ENCODE results near the gene CFAP57.

CFAP57 gene

DNA sequence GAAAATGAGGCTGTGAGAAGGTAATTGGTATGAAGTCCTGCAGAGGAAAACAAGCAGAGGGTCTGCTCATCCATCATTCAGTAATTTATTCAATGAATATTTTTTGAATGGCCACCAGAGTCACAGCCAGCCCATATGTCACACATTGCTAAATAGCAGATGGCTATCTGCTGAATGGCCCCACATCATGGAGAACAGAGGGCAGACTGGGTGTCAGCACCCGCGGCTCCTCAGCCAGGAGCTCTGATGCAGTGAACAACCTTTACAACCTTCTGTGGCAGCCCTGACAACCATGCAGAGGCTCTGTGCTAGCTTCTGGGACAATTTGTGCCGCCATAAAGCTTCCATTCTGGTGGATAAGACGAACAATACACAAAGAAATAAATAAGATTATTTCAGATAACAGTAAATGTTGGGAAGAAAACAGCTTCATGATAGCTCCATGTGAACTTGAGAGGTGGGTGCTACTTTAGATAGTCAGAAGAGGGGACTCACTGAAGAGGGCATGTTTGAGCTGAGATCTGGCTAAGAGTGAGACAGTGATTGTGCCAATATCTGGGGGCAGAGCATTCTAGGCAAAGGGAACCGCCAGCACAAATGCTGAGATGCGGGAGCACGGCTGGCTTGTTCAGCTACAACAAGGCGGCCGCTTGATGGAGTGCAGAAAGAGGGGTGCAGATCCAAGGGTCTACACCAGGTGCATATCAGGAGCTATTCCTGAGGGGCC lies 116.1 kb downstream of the CFAP57 start:
- intact Hi-C loops (cut with micrococcal nuclease): no loop called here
- Mint-ChIP-seq H3K36me3 (ENCODE audit: low read depth) (no peaks in the 10 kb centered on the region), H3K27ac (no peak overlapping the region), H3K27me3 (peaks cover 4% of the 10 kb centered on the region), H3K4me3 (no peak overlapping the region), H3K4me1 (ENCODE audit: low read depth) (peaks cover 12% of the 10 kb centered on the region), H3K9me3 (no peaks in the 10 kb centered on the region)

DNA sequence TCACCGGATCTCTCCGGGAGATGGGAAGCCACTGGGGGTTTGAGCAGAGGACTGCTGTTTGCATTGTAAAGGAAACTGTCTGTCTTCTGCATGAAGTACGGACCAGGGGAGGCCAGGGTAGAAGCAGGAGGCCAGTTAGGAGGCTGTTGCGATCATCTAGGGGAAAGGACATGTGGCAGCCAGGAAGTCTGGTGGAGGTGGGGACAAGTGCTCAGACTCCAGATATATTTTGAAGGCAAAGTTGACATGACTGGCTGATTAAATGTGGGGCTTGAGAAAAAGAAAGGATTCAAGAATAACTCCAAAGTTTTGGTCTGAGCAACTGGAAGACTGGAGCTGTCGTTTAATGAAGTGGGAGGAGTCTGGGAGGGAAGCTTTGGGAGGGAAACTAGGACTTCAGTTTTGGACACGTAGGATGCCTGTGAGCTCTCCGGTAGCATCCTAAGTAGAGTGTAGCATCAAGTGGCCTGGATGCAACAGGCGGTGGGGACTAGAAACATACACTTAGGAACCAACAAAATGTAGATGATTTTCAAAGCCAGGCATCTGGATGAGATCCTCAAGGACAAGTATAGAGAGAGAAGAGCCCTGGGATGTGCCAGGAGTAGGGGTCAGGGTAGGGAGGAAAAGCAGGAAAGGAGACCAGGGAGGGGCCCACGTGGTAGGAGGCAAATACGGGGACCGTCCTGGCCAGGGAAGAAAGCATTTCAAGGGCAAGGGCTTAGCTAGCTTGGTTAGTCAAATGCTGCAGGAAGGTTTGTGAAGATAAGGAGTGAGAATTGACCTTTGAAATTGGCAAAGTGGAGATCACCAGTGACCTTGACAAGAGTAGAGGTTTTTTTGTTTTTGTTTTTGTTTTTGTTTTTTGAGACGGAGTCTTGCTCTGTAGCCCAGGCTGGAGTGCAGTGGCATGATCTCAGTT lies 116.9 kb downstream of the CFAP57 start:
- Mint-ChIP-seq H3K4me3 (no peak overlapping the region), H3K27me3 (peaks cover 4% of the 10 kb centered on the region), H3K27ac (no peak overlapping the region), H3K36me3 (ENCODE audit: low read depth) (no peaks in the 10 kb centered on the region), H3K9me3 (no peaks in the 10 kb centered on the region), H3K4me1 (ENCODE audit: low read depth) (peaks cover 10% of the 10 kb centered on the region)
- intact Hi-C loops (cut with micrococcal nuclease): no loop called here

DNA sequence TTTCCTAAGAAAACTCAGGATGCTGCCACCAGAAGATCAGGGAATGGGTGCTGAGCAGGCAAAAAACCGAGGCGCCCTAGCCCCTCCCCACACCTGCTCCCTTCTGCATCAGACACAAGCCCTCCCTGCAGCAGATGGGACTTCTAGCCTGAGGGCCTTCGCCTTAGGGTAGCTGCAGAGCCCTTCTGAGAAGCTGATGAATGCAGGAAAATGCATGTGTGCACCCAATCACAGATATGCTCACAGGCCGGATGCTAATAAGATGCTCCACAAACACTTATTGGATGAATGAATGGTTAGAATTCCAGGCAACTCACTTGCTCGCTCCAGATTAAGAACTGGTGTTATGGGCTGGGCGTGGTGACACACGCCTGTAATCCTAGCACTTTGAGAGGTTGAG lies 120.1 kb downstream of the CFAP57 start:
- no peaks in the 10 kb centered on the region for H3K4me1 Mint-ChIP-seq (ENCODE audit: low read depth)
- intact Hi-C loops (cut with micrococcal nuclease): no loop called here
- peaks cover 2% of the 10 kb centered on the region for H3K27me3 Mint-ChIP-seq
- no peak overlapping the region for H3K4me3 Mint-ChIP-seq
- no peaks in the 10 kb centered on the region for H3K9me3 Mint-ChIP-seq
- H3K36me3 Mint-ChIP-seq (ENCODE audit: low read depth): no peaks in the 10 kb centered on the region
- H3K27ac Mint-ChIP-seq: no peak overlapping the region

DNA sequence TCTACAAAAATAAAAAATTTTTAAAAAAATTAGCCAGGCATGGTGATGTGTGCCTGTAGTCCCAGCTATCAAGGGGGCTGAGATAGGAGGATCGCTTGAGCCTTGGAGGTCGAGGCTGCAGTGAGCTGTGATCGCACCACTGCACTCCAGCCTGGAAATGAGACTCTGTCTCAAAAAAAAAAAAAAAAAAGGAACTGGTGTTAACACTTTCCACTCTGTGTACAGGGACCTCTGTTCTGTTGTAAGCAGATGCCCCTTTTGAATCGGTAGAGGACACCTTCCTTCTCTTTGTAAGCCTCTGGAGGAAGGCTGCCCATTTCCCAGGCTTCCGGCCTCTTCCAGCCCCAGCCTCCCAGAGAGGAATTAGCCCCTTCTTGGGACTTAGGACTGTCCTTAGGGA lies 120.5 kb downstream of the CFAP57 start:
- H3K4me1 Mint-ChIP-seq (ENCODE audit: low read depth): no peaks in the 10 kb centered on the region
- H3K27me3 Mint-ChIP-seq: peaks cover 1% of the 10 kb centered on the region
- no peak overlapping the region for H3K27ac Mint-ChIP-seq
- intact Hi-C loops (cut with micrococcal nuclease): no loop called here
- H3K36me3 Mint-ChIP-seq (ENCODE audit: low read depth): no peaks in the 10 kb centered on the region
- no peaks in the 10 kb centered on the region for H3K9me3 Mint-ChIP-seq
- no peak overlapping the region for H3K4me3 Mint-ChIP-seq

DNA sequence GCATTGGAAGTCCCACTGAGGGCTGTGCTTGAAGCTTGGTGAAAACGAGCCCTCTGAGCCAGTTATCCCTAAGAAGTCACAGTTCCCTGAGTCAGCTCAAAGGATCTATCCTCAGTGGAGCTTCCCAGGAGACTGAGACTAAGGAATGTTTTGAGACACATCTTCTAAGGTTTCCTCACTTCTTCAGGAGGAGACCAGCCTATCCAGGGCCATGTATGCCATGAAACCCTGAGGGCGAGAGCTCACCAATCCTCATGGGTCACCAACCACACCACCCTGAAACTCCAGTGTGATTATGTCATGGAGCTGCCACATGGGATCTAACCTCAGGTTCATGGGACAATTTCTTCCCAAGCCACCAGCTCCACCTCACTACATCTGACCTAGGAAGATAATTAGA lies 121.0 kb downstream of the CFAP57 start:
- no peaks in the 10 kb centered on the region for H3K36me3 Mint-ChIP-seq (ENCODE audit: low read depth)
- no peak overlapping the region for H3K27ac Mint-ChIP-seq
- H3K4me1 Mint-ChIP-seq (ENCODE audit: low read depth): no peaks in the 10 kb centered on the region
- no peaks in the 10 kb centered on the region for H3K9me3 Mint-ChIP-seq
- no peaks in the 10 kb centered on the region for H3K27me3 Mint-ChIP-seq
- no peak overlapping the region for H3K4me3 Mint-ChIP-seq
- intact Hi-C loops (cut with micrococcal nuclease): no loop called here

DNA sequence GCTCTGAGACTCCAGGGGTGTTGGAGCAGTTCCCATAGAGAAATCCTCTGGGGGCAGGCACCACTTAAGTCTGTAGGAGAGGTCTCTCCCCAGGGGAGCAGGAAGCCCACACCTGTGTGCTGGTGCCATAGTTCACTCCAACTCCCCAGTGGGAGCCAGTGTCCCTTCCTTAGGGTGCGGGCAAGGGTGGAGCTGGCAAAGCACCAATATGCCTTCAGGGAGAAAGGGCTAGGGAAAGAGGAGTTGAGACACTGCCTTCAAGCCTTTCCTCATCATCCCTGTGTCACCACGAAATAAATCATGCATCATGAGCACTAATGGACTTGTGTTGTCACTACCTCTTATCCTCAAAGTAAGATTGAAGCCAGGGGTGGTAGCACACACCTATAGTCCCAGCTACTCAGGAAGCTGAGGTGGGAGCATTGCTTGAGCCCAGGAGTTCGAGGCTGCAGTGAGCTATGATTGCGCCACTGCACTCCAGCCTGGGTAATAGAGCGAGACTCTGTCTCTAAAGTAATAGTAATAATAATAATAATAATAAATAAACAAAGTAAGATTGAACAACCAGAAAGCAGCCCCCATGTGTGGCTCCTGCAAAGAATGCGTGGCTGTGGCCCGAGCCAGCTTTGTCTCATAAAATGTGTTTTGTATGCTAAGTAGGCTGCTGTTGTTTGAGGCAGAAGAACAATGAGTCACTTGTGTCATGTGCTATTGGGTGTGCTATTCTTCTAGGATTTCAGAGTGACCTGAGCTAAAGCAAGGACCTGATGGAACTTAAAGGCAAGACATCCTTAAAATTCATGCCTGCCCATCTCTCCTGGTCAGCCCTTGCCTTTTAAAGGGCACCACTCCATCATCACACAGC lies 122.0 kb downstream of the CFAP57 start:
- H3K9me3 Mint-ChIP-seq: no peaks in the 10 kb centered on the region
- intact Hi-C loops (cut with micrococcal nuclease): no loop called here
- H3K36me3 Mint-ChIP-seq (ENCODE audit: low read depth): no peaks in the 10 kb centered on the region
- H3K4me3 Mint-ChIP-seq: no peak overlapping the region
- no peaks in the 10 kb centered on the region for H3K4me1 Mint-ChIP-seq (ENCODE audit: low read depth)
- no peaks in the 10 kb centered on the region for H3K27me3 Mint-ChIP-seq
- no peak overlapping the region for H3K27ac Mint-ChIP-seq

DNA sequence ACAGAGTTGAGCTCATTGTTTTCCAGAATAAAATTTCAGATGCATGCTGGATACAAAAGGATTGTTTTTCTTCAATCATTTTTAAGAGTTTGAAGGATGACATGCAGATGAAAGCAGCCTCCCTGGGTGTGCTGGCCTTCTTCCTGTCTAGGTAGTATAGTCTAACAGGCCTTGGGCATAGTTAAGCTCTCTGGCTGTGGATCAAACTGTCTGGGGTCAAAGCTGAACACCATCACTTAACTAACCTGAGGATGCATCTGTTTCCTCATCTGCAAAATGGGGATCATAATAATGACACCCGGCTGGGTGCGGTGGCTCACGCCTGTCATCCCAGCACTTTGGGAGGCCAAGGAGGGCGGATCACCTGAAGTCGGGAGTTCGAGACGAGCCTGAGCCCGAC lies 122.6 kb downstream of the CFAP57 start:
- H3K27me3 Mint-ChIP-seq: no peaks in the 10 kb centered on the region
- no peaks in the 10 kb centered on the region for H3K36me3 Mint-ChIP-seq (ENCODE audit: low read depth)
- H3K27ac Mint-ChIP-seq: no peak overlapping the region
- no peaks in the 10 kb centered on the region for H3K4me1 Mint-ChIP-seq (ENCODE audit: low read depth)
- intact Hi-C loops (cut with micrococcal nuclease): no loop called here
- H3K9me3 Mint-ChIP-seq: no peaks in the 10 kb centered on the region
- no peak overlapping the region for H3K4me3 Mint-ChIP-seq

DNA sequence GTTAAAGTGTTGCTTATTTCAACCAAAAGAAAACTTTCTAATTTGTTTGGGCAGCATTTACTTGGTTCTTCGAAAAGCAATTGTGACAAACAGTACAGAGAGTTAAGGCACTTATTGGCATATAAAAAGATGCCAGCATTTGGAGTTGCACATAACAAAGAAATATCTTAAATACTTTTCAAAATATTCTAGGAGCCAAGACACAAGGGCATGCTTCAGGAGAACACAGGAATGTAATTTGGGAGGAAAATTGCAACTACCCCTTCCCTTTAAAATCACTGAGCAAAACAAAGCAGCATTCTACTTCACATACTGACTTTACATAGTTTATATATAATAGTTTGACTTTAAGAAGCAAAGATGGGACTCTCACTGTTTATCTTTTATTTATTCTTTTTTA lies 124.1 kb downstream of the CFAP57 start:
- no peaks in the 10 kb centered on the region for H3K36me3 Mint-ChIP-seq (ENCODE audit: low read depth)
- H3K27me3 Mint-ChIP-seq: no peaks in the 10 kb centered on the region
- no peaks in the 10 kb centered on the region for H3K9me3 Mint-ChIP-seq
- intact Hi-C loops (cut with micrococcal nuclease): no loop called here
- no peak overlapping the region for H3K27ac Mint-ChIP-seq
- no peak overlapping the region for H3K4me3 Mint-ChIP-seq
- H3K4me1 Mint-ChIP-seq (ENCODE audit: low read depth): peaks cover 8% of the 10 kb centered on the region

DNA sequence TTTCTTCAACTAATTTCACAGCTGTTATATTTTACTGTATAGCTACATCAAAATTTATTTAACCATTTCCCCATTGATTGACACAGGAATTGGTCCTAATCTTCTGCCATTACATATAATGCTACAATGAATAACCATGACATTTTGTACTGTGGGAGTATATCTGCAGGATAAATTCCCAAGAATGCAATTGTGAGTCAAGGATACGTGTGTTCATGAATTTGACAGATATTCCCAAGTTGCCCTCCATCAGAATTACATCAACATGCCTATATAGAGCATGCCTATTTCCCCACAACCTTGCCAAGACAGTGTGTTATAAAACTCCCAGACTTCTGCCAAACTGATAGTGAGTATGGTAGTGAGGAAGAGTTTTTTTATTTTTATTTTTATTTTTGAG lies 125.9 kb downstream of the CFAP57 start:
- H3K27ac Mint-ChIP-seq: no peak overlapping the region
- peaks cover 8% of the 10 kb centered on the region for H3K4me1 Mint-ChIP-seq (ENCODE audit: low read depth)
- intact Hi-C loops (cut with micrococcal nuclease): no loop called here
- H3K27me3 Mint-ChIP-seq: peaks cover 4% of the 10 kb centered on the region
- no peaks in the 10 kb centered on the region for H3K36me3 Mint-ChIP-seq (ENCODE audit: low read depth)
- H3K4me3 Mint-ChIP-seq: no peak overlapping the region
- H3K9me3 Mint-ChIP-seq: no peaks in the 10 kb centered on the region

DNA sequence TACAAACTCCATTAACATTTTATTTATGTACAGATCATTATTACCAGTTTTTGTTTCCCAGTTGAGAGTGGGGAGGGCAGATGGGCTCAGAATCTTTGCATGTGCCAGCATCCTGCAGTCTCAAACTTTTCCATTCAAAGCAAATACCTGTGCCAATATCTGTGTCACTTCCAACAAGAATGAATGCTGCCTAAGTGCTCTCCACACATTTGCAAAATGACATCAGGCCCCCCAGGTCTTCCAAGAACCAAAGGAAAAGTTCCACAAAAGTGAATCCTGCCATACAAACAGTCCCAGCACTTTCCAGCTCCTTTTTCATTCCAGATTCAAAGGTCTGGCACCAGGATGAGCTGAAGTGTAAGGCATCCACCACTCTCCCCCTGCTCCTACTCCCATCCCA lies 127.0 kb downstream of the CFAP57 start:
- H3K4me3 Mint-ChIP-seq: no peak overlapping the region
- no peaks in the 10 kb centered on the region for H3K36me3 Mint-ChIP-seq (ENCODE audit: low read depth)
- H3K9me3 Mint-ChIP-seq: no peaks in the 10 kb centered on the region
- peaks cover 8% of the 10 kb centered on the region for H3K4me1 Mint-ChIP-seq (ENCODE audit: low read depth)
- intact Hi-C loops (cut with micrococcal nuclease): no loop called here
- peaks cover 4% of the 10 kb centered on the region for H3K27me3 Mint-ChIP-seq
- no peak overlapping the region for H3K27ac Mint-ChIP-seq

DNA sequence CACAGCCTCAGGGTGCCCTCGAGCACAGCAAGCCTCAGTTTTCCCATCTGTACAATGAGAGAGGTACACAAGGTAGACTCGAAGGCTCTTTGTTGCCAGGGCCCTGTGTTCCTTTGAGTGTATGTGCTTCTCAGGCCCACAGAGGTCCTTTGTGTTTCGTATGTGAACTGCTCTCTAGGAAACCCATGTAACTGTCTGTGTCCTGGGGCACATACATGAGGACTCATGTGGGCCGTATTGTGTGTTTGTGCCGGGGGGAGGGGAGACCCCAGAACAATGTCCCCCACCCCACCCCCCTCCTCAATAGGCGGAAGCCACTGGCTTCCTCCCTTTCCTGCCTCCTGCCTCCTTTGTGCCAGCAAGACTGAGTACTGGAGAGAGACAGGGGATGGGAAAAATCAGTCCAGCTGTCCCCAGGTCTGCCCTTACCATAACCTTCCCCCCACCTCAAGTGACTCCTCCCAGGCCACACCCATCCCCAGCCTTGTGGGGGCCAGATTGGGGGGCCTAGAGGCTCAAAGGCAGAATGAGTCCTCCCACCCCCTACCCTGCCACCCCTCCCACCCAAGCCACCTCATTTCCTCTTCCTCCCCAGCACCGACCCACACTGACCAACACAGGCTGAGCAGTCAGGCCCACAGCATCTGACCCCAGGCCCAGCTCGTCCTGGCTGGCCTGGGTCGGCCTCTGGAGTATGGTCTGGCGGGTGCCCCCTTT lies 128.4 kb downstream of the CFAP57 start, which contains the start of gene TIE1:
Gene TIE1 (plus strand): TSS at position 605 of the 717 bp plus-strand sequence. CDS start 90 bp downstream, at position 695.
- Mint-ChIP-seq H3K27me3 (peaks cover 4% of the 10 kb centered on the region), H3K9me3 (no peaks in the 10 kb centered on the region), H3K27ac (no peak within 1 kb of the TSS), H3K4me3 (no peak within 1 kb of the TSS), H3K4me1 (ENCODE audit: low read depth) (peaks cover 8% of the 10 kb centered on the region), H3K36me3 (ENCODE audit: low read depth) (no peaks in the 10 kb centered on the region)
- intact Hi-C loops (cut with micrococcal nuclease): no loop called here

DNA sequence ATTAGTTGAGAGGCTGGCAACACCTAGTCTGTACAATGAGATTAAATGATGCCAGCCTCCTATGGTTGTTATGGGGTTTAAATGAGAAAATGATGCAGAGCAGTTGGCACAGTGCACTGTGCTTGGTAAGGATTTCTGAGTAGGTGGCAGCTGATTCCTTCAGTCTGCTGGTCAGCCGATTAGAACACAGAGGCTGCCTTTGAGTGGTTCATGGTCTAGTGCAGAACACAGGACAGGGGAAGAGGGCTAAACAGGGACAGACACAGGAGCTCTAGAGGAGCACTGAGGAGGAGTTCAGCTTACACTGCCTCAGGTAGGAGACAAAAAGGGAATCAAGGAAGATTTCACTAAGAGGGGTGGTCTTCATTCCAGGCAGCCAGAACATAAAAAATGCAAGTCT lies 130.1 kb downstream of the CFAP57 start:
- Mint-ChIP-seq H3K9me3 (no peaks in the 10 kb centered on the region), H3K27ac (no peak overlapping the region), H3K4me3 (no peak overlapping the region), H3K4me1 (ENCODE audit: low read depth) (peaks cover 14% of the 10 kb centered on the region), H3K27me3 (peaks cover 4% of the 10 kb centered on the region), H3K36me3 (ENCODE audit: low read depth) (no peaks in the 10 kb centered on the region)
- intact Hi-C loops (cut with micrococcal nuclease): no loop called here

DNA sequence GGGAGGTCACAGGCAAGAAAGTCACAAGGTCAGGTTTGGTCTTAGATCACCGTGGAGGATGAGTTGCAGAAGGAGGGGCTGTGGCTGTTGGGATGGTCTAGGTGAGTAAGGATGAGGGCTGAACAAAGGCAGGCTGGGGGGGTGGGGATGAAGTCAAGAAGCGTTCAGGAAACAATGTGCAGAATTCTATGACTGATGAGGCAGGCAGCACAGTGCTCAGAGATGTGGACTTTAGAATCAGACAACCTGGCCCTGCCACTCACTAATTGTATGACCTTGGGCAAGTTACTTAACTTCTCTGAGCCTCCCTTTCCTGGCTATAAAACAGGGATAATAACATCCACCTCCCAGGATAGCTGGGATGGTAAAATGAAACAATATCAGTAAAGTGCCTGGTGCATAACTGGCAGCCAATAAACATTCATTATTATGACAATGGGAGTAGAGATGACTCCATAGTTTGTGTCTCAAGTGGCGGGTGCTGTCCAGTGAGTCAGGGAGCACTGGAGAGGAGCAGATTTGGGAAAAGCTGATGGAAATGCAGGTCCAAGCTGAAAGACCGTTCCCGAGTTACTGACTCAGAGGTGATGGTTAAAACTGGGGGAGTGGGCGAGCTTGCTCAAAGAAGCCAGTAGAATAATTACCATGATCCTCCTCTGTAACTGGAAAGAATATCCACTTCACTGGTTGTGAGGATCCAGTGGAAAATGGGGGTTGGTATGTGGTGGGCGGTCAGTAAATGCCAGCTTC lies 130.8 kb downstream of the CFAP57 start:
- Mint-ChIP-seq H3K27ac (no peak overlapping the region), H3K4me1 (ENCODE audit: low read depth) (peaks cover 14% of the 10 kb centered on the region), H3K9me3 (no peaks in the 10 kb centered on the region), H3K27me3 (peaks cover 4% of the 10 kb centered on the region), H3K36me3 (ENCODE audit: low read depth) (no peaks in the 10 kb centered on the region), H3K4me3 (no peak overlapping the region)
- intact Hi-C loops (cut with micrococcal nuclease): no loop called here

Measured in dendritic cell treated with granulocyte-macrophage colony-stimulating factor and Interleukin-4, amounts not matched to agents 40 ng/mL and 50 ng/mL, for 4 days (primary cell).